ENCODE data around the gene TSPAN17.

The TSPAN17 gene

DNA sequence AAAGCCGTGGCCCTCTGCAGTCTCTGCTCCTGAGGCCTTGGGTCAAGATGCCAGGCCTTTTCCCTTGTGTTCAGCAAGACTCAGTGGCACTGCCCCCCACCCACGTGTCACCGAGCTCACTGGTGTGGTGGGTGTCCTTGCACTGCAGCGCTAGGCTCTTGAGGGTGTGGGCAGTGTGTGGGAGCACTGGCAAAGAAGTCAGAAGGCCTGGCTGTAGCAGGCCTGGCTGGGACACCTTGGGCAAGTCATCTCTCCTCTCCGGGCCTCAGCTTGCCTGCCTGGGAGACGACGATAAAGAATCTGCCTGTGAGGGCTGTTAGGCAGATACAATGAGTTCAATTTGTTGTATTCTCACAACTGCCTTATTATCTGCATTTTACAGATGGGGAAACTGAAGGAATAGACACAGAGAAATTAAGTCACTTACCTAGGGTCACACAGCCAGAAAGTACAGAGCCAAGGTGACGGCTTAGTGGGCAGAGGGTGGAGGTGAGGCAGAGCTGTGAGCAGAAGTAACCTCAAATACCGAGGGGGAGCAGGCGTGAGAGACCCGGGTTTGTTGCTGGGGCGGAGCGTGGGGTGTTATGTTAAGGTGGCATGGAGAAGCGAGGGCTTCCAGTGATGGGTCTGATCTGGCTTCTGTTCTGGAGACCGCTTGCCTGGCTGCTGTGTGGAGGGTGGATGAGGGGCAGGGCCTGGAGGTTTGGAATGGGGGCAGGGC lies 1.4 kb downstream of the TSPAN17 start:
- Histone ChIP-seq H3K9me3 (ENCODE audit: control insufficient read depth in 2 of 2, low read length in 2 of 2) (no peaks in the 10 kb centered on the region), H3K27me3 (ENCODE audit: control insufficient read depth in 2 of 2, insufficient read depth in 2 of 2, low read length in 2 of 2) (no peaks in the 10 kb centered on the region), H3K36me3 (ENCODE audit: control insufficient read depth in 2 of 2, insufficient read depth in 2 of 2, low read length in 2 of 2) (peaks cover 0 to 9% of the 10 kb centered on the region in 2 donors), H3K9ac (ENCODE audit: low read depth in 1 of 2, low read length in 2 of 2) (peak overlapping the region; percentile 72 to 82), H3K27ac (ENCODE audit: low read depth in 2 of 2, low read length in 2 of 2) (no peak overlapping the region), H3K4me1 (ENCODE audit: control insufficient read depth in 2 of 2, insufficient read depth in 2 of 2, low read length in 2 of 2) (peaks cover 10 to 16% of the 10 kb centered on the region in 2 donors), H3K4me3 (ENCODE audit: low read length in 2 of 2) (peak overlapping the region; percentile 83)

DNA sequence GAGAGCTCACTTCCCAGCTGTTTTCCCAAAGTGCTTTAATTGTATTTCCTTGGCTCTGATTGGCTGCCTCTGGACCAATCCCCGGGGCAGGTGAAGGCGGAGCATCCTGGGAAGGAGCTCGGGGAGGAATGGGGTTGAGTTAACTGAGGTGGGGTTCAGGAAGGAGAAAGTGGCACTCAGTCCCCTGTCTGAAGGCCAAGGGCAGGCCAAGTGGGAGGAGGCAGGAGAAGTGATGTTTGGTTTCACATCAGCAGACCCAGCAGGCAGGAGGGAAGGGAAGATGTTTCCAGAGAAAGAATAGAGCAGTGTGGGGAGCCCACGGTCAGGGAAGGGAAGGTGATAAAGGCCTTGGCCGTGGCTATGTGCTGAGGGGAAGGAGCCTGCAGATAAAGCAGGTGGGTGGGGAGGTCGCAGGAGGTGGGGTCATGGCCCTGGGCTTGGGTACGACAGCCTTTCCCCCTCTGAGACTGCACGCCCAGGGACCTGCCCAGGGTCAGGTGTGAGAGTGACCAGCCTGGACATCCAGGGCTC lies 3.1 kb downstream of the TSPAN17 start:
- Histone ChIP-seq H3K27ac (ENCODE audit: low read depth in 2 of 2, low read length in 2 of 2) (no peak overlapping the region), H3K4me1 (ENCODE audit: control insufficient read depth in 2 of 2, insufficient read depth in 2 of 2, low read length in 2 of 2) (peaks cover 10 to 16% of the 10 kb centered on the region in 2 donors)

DNA sequence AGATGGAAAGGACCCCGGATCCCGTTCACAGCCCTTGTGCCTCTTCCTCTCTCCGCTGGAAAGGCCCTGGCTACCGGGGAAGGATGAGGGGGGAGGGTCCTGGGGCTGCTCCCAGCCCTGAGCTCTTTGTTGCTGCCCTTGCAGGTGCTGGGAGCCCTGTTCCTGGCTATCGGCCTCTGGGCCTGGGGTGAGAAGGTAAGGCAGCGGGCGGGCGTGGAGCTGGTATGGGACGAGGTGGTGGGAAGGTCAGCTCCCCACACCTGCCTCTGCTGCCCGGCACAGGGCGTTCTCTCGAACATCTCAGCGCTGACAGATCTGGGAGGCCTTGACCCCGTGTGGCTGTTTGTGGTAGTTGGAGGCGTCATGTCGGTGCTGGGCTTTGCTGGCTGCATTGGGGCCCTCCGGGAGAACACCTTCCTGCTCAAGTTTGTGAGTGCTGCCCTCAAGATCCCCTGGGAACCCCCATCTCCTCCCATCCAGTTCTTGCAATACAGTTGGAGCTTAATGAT lies 4.2 kb downstream of the TSPAN17 start:
- Histone ChIP-seq H3K36me3 (ENCODE audit: control insufficient read depth in 2 of 2, insufficient read depth in 2 of 2, low read length in 2 of 2) (peaks cover 0 to 12% of the 10 kb centered on the region in 2 donors), H3K27ac (ENCODE audit: low read depth in 2 of 2, low read length in 2 of 2) (no peak overlapping the region), H3K27me3 (ENCODE audit: control insufficient read depth in 2 of 2, insufficient read depth in 2 of 2, low read length in 2 of 2) (no peaks in the 10 kb centered on the region), H3K4me1 (ENCODE audit: control insufficient read depth in 2 of 2, insufficient read depth in 2 of 2, low read length in 2 of 2) (peaks cover 10 to 16% of the 10 kb centered on the region in 2 donors), H3K9ac (ENCODE audit: low read depth in 1 of 2, low read length in 2 of 2) (no peak overlapping the region), H3K4me3 (ENCODE audit: low read length in 2 of 2) (no peak overlapping the region), H3K9me3 (ENCODE audit: control insufficient read depth in 2 of 2, low read length in 2 of 2) (no peaks in the 10 kb centered on the region)

More for the DNA sequence above, 3.1 kb downstream of the TSPAN17 start:
- Histone ChIP-seq H3K9ac (ENCODE audit: low read depth in 1 of 2, low read length in 2 of 2) (no peak overlapping the region), H3K4me3 (ENCODE audit: low read length in 2 of 2) (no peak overlapping the region), H3K36me3 (ENCODE audit: control insufficient read depth in 2 of 2, insufficient read depth in 2 of 2, low read length in 2 of 2) (peaks cover 0 to 12% of the 10 kb centered on the region in 2 donors), H3K27me3 (ENCODE audit: control insufficient read depth in 2 of 2, insufficient read depth in 2 of 2, low read length in 2 of 2) (no peaks in the 10 kb centered on the region), H3K9me3 (ENCODE audit: control insufficient read depth in 2 of 2, low read length in 2 of 2) (no peaks in the 10 kb centered on the region)

DNA sequence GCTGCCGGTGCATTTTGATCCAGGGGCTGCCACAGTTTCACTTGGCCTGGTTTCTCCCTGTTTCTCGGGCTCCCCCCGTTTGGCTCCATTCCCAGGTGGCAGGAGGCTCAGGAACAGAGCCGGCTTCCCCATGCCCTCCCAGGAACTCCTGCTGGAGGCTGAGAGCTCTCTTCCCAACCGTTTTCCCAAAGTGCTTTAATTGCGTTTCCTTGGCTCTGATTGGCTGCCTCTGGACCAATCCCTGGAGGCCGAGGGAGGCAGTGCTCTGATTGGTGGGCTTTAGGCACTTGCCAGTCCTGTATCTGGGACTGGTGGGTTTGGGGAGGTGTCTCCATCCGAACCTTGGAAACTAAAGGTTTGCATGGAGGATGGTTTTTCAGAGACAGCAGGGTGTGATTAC lies 4.9 kb downstream of the TSPAN17 start:
- Histone ChIP-seq H3K9ac (ENCODE audit: low read depth in 1 of 2, low read length in 2 of 2) (no peak overlapping the region), H3K36me3 (ENCODE audit: control insufficient read depth in 2 of 2, insufficient read depth in 2 of 2, low read length in 2 of 2) (peaks cover 2 to 15% of the 10 kb centered on the region in 2 donors), H3K9me3 (ENCODE audit: control insufficient read depth in 2 of 2, low read length in 2 of 2) (no peaks in the 10 kb centered on the region), H3K27me3 (ENCODE audit: control insufficient read depth in 2 of 2, insufficient read depth in 2 of 2, low read length in 2 of 2) (no peaks in the 10 kb centered on the region), H3K4me3 (ENCODE audit: low read length in 2 of 2) (no peak overlapping the region), H3K27ac (ENCODE audit: low read depth in 2 of 2, low read length in 2 of 2) (no peak overlapping the region), H3K4me1 (ENCODE audit: control insufficient read depth in 2 of 2, insufficient read depth in 2 of 2, low read length in 2 of 2) (peaks cover 10 to 12% of the 10 kb centered on the region in 2 donors)

DNA sequence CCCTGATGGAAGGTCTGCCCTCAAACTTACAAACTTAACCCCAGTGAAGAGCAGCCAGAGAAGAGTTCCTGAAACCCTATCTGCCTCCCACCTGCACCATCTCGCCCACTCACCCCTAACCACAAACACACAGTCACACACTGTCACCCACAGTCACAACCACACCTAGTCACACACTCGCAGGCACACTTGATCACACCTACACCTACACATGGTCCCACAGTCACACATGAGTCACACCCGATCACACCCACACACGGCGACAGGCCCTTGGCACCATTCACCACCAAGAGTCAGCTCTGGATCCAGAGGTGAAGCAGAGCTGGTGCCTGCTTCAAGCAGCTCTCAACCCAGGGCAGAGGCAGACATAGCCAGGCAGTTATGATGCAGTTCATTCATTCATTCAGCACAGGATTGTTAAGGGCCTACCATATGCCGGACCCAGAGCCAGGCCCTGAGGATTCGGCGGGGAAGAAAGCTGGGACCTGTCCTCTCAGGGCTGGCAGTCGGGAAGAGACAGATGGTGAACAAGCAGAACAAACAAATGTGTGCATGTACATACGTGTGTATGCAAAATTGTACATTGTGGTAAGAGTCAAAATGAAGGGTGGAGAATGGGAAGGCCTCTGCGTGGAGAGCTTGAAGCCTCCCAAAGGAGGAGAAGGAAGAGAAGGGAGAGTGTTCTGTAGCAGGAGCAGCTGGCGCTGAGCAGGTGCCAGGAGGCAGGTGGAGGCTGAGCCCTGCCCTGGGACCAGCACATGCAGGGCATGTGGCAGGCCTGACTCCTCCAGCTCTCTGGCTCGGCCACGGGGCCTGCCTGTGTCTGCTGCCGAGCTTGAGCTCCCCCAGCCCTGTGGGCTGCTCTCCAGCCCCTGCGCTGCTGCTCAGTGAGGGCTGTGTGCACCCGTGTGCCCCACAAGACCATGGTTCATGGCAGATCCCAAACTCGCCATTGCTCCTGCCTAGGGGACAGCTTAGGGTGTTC lies 6.4 kb downstream of the TSPAN17 start:
- H3K9me3 ChIP-seq (ENCODE audit: control insufficient read depth in 2 of 2, low read length in 2 of 2): no peaks in the 10 kb centered on the region
- H3K27me3 ChIP-seq (ENCODE audit: control insufficient read depth in 2 of 2, insufficient read depth in 2 of 2, low read length in 2 of 2): no peaks in the 10 kb centered on the region
- no peak overlapping the region for H3K9ac ChIP-seq (ENCODE audit: low read depth in 1 of 2, low read length in 2 of 2)
- peaks cover 2 to 17% of the 10 kb centered on the region in 2 donors for H3K36me3 ChIP-seq (ENCODE audit: control insufficient read depth in 2 of 2, insufficient read depth in 2 of 2, low read length in 2 of 2)
- peaks cover 6 to 7% of the 10 kb centered on the region in 2 donors for H3K4me1 ChIP-seq (ENCODE audit: control insufficient read depth in 2 of 2, insufficient read depth in 2 of 2, low read length in 2 of 2)
- no peak overlapping the region for H3K4me3 ChIP-seq (ENCODE audit: low read length in 2 of 2)
- H3K27ac ChIP-seq (ENCODE audit: low read depth in 2 of 2, low read length in 2 of 2): no peak overlapping the region

DNA sequence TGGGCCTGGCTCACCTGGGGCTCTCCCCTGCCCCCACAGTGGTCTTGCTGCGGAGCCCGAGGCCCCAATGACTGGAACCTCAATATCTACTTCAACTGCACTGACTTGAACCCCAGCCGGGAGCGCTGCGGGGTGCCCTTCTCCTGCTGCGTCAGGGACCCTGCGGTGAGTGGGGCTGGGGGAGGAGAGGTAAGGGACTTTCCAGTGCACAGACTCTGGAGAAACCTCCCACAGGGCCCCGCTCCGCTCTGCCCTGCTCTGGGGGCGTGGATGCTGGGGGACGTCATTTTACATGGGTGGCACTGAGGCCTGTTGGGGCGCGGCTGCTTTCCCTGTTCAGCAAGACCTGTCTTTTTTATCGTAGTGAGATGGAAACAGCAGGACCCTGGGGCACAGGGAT lies 7.6 kb downstream of the TSPAN17 start:
- no peaks in the 10 kb centered on the region for H3K9me3 ChIP-seq (ENCODE audit: control insufficient read depth in 2 of 2, low read length in 2 of 2)
- no peak overlapping the region for H3K4me3 ChIP-seq (ENCODE audit: low read length in 2 of 2)
- peaks cover 12 to 13% of the 10 kb centered on the region in 2 donors for H3K4me1 ChIP-seq (ENCODE audit: control insufficient read depth in 2 of 2, insufficient read depth in 2 of 2, low read length in 2 of 2)
- H3K36me3 ChIP-seq (ENCODE audit: control insufficient read depth in 2 of 2, insufficient read depth in 2 of 2, low read length in 2 of 2): peaks cover 2 to 17% of the 10 kb centered on the region in 2 donors
- no peak overlapping the region for H3K27ac ChIP-seq (ENCODE audit: low read depth in 2 of 2, low read length in 2 of 2)
- H3K27me3 ChIP-seq (ENCODE audit: control insufficient read depth in 2 of 2, insufficient read depth in 2 of 2, low read length in 2 of 2): no peaks in the 10 kb centered on the region
- no peak overlapping the region for H3K9ac ChIP-seq (ENCODE audit: low read depth in 1 of 2, low read length in 2 of 2)

DNA sequence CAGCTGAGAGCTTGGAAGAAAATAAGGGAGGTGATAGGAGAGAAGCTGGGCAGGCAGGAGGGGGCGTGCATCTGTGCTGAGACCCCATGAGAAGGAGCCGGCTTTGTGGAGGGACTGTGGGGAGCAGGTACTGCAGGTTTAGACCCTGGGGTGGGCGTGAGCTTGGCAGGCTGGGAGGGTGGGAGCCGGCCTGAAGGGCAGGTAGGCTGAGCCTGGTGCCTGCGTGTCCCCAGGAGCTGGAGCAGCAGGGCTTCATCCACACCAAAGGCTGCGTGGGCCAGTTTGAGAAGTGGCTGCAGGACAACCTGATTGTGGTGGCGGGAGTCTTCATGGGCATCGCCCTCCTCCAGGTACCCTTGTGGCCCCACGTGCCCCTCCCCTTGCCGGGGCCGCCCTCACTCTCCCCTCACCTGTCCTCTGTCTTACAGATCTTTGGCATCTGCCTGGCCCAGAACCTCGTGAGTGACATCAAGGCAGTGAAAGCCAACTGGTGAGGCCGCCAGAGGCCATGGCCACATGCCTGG lies 9.2 kb downstream of the TSPAN17 start:
- H3K36me3 ChIP-seq (ENCODE audit: control insufficient read depth in 2 of 2, insufficient read depth in 2 of 2, low read length in 2 of 2): peaks cover 2 to 17% of the 10 kb centered on the region in 2 donors
- peaks cover 13 to 14% of the 10 kb centered on the region in 2 donors for H3K4me1 ChIP-seq (ENCODE audit: control insufficient read depth in 2 of 2, insufficient read depth in 2 of 2, low read length in 2 of 2)
- no peak overlapping the region for H3K27ac ChIP-seq (ENCODE audit: low read depth in 2 of 2, low read length in 2 of 2)

DNA sequence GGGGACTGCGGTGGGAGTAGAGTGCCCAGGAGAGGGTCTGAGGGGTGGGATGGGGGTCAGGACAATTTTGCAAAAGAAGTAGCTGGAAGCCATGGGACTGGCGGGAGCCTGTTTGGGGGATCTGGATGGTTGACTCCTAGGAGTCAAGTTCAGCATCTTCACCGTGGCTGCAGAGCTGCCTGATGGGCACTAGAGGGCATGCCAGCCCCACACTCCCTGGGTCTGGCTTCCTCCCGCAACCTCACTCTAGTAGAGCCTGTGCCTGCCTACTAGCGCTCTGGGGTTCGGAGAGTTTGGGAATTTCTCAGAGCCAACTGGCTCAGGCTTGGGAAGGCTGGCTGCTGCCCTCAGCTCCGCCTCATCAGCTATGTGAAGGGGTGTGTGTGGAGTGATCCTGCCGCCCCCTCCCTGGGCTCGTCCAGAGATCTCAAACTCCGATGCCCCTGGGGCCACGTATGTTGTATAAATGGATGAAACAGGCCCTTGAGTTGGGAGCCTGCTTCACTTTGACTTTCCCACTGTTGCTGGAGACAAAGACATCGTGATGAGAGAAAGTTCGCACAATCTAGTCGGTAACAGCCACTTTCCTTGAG lies 10.8 kb downstream of the TSPAN17 start:
- Histone ChIP-seq H3K36me3 (ENCODE audit: control insufficient read depth in 2 of 2, insufficient read depth in 2 of 2, low read length in 2 of 2) (peaks cover 2 to 12% of the 10 kb centered on the region in 2 donors), H3K27me3 (ENCODE audit: control insufficient read depth in 2 of 2, insufficient read depth in 2 of 2, low read length in 2 of 2) (no peaks in the 10 kb centered on the region), H3K9ac (ENCODE audit: low read depth in 1 of 2, low read length in 2 of 2) (no peak overlapping the region), H3K9me3 (ENCODE audit: control insufficient read depth in 2 of 2, low read length in 2 of 2) (no peaks in the 10 kb centered on the region), H3K4me1 (ENCODE audit: control insufficient read depth in 2 of 2, insufficient read depth in 2 of 2, low read length in 2 of 2) (peaks cover 13 to 14% of the 10 kb centered on the region in 2 donors), H3K4me3 (ENCODE audit: low read length in 2 of 2) (peak overlapping the region in 1 of 2 donors; percentile 42), H3K27ac (ENCODE audit: low read depth in 2 of 2, low read length in 2 of 2) (no peak overlapping the region)

More for the DNA sequence above, 9.2 kb downstream of the TSPAN17 start:
- Histone ChIP-seq H3K9ac (ENCODE audit: low read depth in 1 of 2, low read length in 2 of 2) (no peak overlapping the region), H3K27me3 (ENCODE audit: control insufficient read depth in 2 of 2, insufficient read depth in 2 of 2, low read length in 2 of 2) (no peaks in the 10 kb centered on the region), H3K4me3 (ENCODE audit: low read length in 2 of 2) (no peak overlapping the region), H3K9me3 (ENCODE audit: control insufficient read depth in 2 of 2, low read length in 2 of 2) (no peaks in the 10 kb centered on the region)

DNA sequence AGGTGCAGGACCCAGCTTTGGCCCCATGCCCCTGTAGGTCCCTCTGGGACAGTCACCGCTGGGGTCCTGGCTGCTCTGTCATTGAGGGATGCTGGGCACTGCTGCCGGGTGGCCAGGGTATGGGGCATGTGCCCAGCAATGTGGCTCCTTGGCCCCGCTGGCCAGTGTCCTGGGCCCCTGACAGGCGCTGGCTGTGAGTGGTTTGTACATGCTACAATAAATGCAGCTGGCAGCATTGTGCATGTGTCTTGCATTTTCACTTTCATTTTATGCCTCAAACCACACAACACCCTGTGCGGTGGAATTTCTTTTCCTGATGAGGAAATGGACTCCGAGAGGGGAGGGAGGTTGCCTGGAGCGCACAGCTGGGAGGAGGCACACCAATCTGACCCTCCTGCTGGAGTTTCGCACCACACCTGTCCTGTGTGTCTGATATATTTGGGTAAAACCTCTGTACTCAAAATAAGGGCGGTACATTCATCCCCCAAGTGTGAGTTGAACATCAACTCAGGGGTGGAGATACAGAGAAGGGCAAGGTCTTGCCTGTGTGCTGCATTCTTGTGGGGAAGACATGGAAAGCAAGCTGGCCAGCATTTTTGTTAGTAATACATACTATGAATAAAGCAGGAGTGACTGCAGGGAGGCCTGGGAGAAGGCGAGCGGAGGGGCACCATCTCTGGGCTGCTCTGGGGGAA lies 11.7 kb downstream of the TSPAN17 start:
- H3K36me3 ChIP-seq (ENCODE audit: control insufficient read depth in 2 of 2, insufficient read depth in 2 of 2, low read length in 2 of 2): peaks cover 2 to 5% of the 10 kb centered on the region in 2 donors

More for the DNA sequence above, 11.7 kb downstream of the TSPAN17 start:
- Histone ChIP-seq H3K27ac (ENCODE audit: low read depth in 2 of 2, low read length in 2 of 2) (no peak overlapping the region), H3K9me3 (ENCODE audit: control insufficient read depth in 2 of 2, low read length in 2 of 2) (no peaks in the 10 kb centered on the region), H3K9ac (ENCODE audit: low read depth in 1 of 2, low read length in 2 of 2) (no peak overlapping the region), H3K4me3 (ENCODE audit: low read length in 2 of 2) (peak overlapping the region; percentile 42 to 57), H3K27me3 (ENCODE audit: control insufficient read depth in 2 of 2, insufficient read depth in 2 of 2, low read length in 2 of 2) (no peaks in the 10 kb centered on the region), H3K4me1 (ENCODE audit: control insufficient read depth in 2 of 2, insufficient read depth in 2 of 2, low read length in 2 of 2) (peaks cover 13 to 14% of the 10 kb centered on the region in 2 donors)
